ENCODE results near the gene LIME1.

Gene LIME1

GRCh38 chr20:63696628-63697356, 39.7 kb upstream of the LIME1 start, which contains the start of gene TNFRSF6B:
Gene TNFRSF6B (plus strand): TSS chr20:63696652. CDS start chr20:63696768, 116 bp downstream.
- DNase-seq (ENCODE audit: low spot score), result no peak

DNA sequence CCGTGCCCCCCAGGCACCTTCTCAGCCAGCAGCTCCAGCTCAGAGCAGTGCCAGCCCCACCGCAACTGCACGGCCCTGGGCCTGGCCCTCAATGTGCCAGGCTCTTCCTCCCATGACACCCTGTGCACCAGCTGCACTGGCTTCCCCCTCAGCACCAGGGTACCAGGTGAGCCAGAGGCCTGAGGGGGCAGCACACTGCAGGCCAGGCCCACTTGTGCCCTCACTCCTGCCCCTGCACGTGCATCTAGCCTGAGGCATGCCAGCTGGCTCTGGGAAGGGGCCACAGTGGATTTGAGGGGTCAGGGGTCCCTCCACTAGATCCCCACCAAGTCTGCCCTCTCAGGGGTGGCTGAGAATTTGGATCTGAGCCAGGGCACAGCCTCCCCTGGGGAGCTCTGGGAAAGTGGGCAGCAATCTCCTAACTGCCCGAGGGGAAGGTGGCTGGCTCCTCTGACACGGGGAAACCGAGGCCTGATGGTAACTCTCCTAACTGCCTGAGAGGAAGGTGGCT, 39.1 kb upstream of the LIME1 start:
- DNase-seq (ENCODE audit: low spot score), result no peak

DNA sequence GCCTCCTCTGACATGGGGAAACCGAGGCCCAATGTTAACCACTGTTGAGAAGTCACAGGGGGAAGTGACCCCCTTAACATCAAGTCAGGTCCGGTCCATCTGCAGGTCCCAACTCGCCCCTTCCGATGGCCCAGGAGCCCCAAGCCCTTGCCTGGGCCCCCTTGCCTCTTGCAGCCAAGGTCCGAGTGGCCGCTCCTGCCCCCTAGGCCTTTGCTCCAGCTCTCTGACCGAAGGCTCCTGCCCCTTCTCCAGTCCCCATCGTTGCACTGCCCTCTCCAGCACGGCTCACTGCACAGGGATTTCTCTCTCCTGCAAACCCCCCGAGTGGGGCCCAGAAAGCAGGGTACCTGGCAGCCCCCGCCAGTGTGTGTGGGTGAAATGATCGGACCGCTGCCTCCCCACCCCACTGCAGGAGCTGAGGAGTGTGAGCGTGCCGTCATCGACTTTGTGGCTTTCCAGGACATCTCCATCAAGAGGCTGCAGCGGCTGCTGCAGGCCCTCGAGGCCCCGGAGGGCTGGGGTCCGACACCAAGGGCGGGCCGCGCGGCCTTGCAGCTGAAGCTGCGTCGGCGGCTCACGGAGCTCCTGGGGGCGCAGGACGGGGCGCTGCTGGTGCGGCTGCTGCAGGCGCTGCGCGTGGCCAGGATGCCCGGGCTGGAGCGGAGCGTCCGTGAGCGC, 38.5 kb upstream of the LIME1 start:
- DNase-seq (ENCODE audit: low spot score), result no peak

- no peak for DNase-seq (ENCODE audit: low spot score)
These were observed 37.6 kb upstream of the LIME1 start for GRCh38 chr20:63698739-63699465.

DNA sequence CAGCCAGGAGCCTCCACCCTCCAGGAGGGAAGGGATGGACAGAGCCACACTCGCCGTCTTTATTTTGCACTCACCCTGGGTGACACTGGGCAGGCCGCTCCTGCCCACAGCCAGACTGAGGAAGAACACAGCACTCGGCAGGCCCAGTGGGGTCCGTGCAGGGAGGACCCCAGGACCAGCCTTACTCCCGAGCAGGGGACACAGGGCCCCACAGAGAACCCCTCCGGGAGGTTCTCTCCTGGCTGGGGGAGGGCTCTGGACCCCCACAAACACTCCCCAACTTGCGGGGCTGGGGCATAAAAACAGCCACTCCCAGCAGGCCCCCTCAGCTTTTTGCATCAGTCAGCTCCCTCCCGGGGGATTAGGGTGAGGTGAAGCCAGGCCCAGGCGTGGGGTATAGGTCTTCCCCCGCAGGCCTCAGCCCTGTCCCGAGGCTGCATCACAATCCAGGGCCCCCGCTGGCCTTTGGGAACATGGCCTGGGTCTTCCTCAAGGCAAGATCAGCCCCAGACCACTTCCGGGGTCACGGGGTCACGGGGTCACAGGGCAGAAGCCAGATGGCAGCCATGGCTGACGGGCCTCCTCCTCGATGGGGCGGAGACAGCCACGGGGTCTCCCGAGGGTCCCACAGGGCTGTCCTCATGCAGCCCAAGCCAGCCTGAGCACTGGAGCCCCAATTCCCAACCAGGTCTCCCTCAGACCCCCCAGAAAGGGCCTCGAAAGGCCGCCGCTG, 36.8 kb upstream of the LIME1 start:
- DNase-seq (ENCODE audit: low spot score), result no peak

DNA sequence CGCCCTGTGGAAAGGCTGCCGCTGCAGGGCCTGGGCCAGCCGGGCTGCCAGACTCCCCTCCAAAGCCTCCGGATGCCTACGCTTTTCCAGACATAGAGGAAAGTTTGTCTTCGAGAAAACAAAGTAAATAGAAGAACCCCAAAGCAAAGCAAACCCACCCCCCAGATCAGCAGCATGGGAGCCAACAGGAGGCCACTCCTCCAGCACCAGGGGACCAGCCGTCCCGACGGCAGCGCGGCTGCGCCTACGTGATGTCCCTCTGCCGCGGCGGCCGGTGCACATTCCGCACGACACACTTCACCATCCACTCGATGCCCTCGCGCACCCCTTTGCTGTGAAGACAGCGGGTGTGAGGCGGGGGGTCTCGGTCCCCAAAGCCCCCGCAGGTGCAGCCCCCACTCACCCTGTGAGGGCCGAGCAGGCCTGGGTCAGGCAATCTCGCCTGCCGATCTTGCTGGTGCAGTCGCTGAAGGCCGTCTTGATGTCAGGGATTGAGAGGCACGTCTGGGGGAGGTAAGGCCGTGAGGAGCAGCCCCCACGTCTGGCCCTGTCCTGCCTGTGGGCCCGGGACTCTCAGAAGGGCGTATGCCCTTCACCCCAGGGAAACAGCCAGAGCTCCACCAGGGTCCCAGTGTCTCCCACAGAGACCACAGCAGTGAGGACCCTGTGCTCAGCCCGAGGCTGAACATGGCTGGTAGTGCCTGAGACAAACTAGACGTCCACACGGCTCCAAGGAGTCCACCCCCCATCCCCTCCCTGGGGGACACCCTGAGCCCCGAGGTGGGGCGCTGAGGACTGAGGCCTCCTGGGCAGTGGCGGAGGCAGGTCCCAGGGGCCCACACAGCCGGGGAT, 36.0 kb upstream of the LIME1 start:
- no peak for DNase-seq (ENCODE audit: low spot score)

GRCh38 chr20:63701051-63701328, 35.5 kb upstream of the LIME1 start:
- DNase-seq (ENCODE audit: low spot score), result no peak

GRCh38 chr20:63701329-63702035, 35.0 kb upstream of the LIME1 start:
- no peak for DNase-seq (ENCODE audit: low spot score)

DNA sequence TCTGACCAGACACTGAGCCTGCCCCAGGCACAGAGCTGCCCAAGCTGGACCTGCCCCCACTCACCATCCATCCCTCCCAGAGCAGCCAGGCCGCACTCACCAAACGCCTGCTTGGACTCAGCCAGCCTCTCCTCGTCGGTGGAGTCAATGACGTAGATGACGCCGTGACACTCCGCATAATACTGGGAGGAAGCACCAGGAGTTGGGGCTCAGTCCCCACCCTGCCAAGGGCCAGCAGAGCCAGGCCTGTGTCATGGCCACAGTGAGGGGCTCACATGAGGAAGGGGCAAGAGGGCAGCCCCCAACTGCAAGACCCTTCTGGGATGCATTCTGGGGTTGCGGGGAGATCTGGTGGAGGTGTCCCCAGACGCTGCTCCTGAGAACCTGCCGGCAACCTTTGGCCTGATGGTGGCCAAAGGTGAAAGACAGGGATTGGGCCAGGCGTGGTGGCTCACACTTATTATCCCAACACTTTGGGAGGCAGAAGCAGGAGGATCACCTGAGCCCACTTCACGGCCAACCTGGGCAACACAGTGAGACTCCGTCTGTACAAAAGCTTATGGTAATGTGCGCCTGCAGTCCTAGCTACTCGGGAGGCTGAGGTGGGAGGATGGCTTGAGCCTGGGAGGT, 34.3 kb upstream of the LIME1 start:
- no peak for DNase-seq (ENCODE audit: low spot score)

- no peak for DNase-seq (ENCODE audit: low spot score)
These were observed 33.6 kb upstream of the LIME1 start for GRCh38 chr20:63702751-63703470.

DNA sequence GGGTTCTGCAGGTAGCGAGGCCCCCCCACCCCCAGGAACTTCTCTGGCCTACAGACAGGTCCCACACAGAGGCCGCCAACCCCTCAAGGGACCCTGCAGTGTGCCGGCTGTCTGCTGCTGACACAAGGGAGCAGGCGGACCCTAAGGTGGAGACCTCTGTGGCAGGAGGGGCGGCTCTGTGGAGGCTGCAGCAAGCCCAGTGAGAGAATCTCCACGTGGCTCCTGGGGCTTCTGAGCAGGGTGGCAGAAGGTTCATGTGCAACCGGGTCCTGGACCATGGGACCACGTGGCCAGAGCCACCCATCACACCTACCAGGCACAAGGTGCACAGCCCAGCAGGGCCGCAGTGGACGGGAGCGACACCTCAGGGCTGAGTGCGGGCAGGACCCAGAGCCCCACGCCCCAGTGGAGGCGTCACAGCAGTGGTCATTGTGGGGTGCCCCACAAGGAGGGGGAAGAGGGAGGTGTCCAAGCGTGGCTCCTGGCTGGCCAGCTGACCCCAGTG, 32.9 kb upstream of the LIME1 start:
- DNase-seq (ENCODE audit: low spot score), result no peak

- DNase-seq (ENCODE audit: low spot score), result no peak
These were observed 32.3 kb upstream of the LIME1 start for GRCh38 chr20:63703976-63704748.

GRCh38 chr20:63704749-63705117, 31.7 kb upstream of the LIME1 start:
- DNase-seq (ENCODE audit: low spot score), result no peak

GRCh38 chr20:63705232-63706026, 31.0 kb upstream of the LIME1 start:
- DNase-seq (ENCODE audit: low spot score), result no peak

GRCh38 chr20:63706027-63706695, 30.3 kb upstream of the LIME1 start:
- no peak for DNase-seq (ENCODE audit: low spot score)

- peak; percentile 50 for DNase-seq (ENCODE audit: low spot score)
These were observed 29.5 kb upstream of the LIME1 start for GRCh38 chr20:63706852-63707557.

Measured in hematopoietic multipotent progenitor cell treated with erythropoietin and hydrocortisone succinate and interleukin-3 and kit ligand, for 15 days (in vitro differentiated cells).